Aorta (tissue), 5 donors: ENCODE measurements around the gene RGS3. TPM values are rescaled to one million over a fixed set of nuclear protein-coding genes. Genes with fewer than 3 reads are reported as not detected.

Experiments
- ATAC-seq: fragments of 200-7000 bp; cut with Tn5 transposase; one replicate; pipeline ENCODE4 v1.9.1; 2022; ENCODE audit warnings: moderate library complexity; ENCODE audit not compliant: low FRiP score
- DNase-seq, 2 donors: peaks; one replicate each; pipeline ENCODE4 v3.0.0-alpha.2; 2020
- H3K27ac ChIP-seq, 2 donors: one replicate each; pipeline ENCODE4 v1.5.1; 2013; ENCODE audit warnings: low read length in 2 of 2, mild to moderate bottlenecking in 2 of 2, moderate library complexity in 2 of 2, control low read depth in 1 of 2, inconsistent platforms in 1 of 2, low read depth in 1 of 2
- H3K27me3 ChIP-seq, 2 donors: one replicate each; pipeline ENCODE4 v1.6.1; 2013; ENCODE audit warnings: control low read depth in 1 of 2, low read length in 1 of 2, mild to moderate bottlenecking in 1 of 2, moderate library complexity in 1 of 2; ENCODE audit not compliant: insufficient read depth in 2 of 2, control insufficient read depth in 1 of 2
- H3K36me3 ChIP-seq, 2 donors: one replicate each; pipeline ENCODE4 v1.6.1; 2013; ENCODE audit warnings: control low read depth in 1 of 2, low read length in 1 of 2, mild to moderate bottlenecking in 1 of 2; ENCODE audit not compliant: insufficient read depth in 2 of 2, control insufficient read depth in 1 of 2
- H3K4me1 ChIP-seq, 2 donors: one replicate each; pipeline ENCODE4 v1.6.1; 2013; ENCODE audit warnings: low read length in 2 of 2, control low read depth in 1 of 2, mild to moderate bottlenecking in 1 of 2, moderate library complexity in 1 of 2; ENCODE audit not compliant: insufficient read depth in 2 of 2, control insufficient read depth in 1 of 2
- H3K4me3 ChIP-seq, 2 donors: one replicate each; pipeline ENCODE4 v1.5.1; 2013; ENCODE audit warnings: low read length in 2 of 2, control low read depth in 1 of 2, mild to moderate bottlenecking in 1 of 2
- H3K9me3 ChIP-seq: one replicate; pipeline ENCODE4 v1.6.1; 2013; ENCODE audit warnings: mild to moderate bottlenecking, low read length; ENCODE audit not compliant: control insufficient read depth
- WGBS, 2 donors: extraction: QIAGEN DNeasy Blood & Tissue Kit; methylation state at CpG; one replicate each; pipeline ENCODE4 v1.1.7; 2013; 5-methylcytosine and 5-hydroxymethylcytosine counted together
- intact Hi-C, 2 donors: fragments of 100-400 bp; cut with DNase I; formaldehyde crosslinking; loops; one replicate each; pipeline versions ENCODE4 v1.14.2 to v1.15.0; 2022
- polyA plus RNA-seq, 2 donors: library from polyadenylated mRNA; stranded (reverse); fragments of 200-250 nt; gene quantifications; one replicate each; pipeline ENCODE4 v1.2.3, GENCODE V29; 2013
- total RNA-seq, 2 donors: library from RNA; stranded (reverse); fragmentation: NEBNext Ultra II Directional; extraction: Animal tissue kit (Norgen Biotek cat#: 25700); gene quantifications; one replicate each; pipeline ENCODE4 v1.2.1, GENCODE V29; 2021
- donor health status: healthy with polysubstance abuse.
- donor health status: Bipolar disorder and iron deficiency.
- donor health status: DM: no; HTN: no; CAD: no.
- donor health status: DM: no; HTN: no; CAD: no.
- donor health status: DM: yes; HTN: yes; CAD: no.

The RGS3 gene
- total and polyA plus RNA-seq, 4 donors: 74.3 to 161 (median 149) TPM

DNA sequence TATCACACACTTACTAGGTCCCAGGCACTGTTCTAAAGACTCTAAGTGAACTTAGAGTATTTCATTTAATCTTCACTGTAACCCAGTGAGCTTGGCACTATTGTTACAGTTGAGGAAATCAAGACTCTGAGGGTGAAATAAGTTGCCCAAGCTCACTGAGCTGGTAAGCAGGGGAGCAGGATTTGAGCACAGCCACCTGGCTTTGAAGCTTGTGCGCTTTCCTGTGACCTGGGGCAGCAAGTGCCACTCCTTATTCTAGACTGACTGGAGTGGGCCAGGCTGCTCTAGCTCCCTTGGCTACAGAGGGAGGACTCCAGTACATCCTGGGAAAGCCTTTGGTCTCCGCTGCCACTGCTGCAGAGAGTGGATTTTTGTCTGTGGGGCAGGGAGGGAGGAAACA is 50.0 kb downstream of the RGS3 start:
- WGBS, 2 donors: 97 to 98% methylated on average over 2 of the region's 2 CpGs
- Histone ChIP-seq H3K9me3 (no peaks in the 10 kb centered on the region), H3K36me3 (peaks cover 0 to 2% of the 10 kb centered on the region in 2 donors), H3K27ac (no peak overlapping the region), H3K4me1 (peaks cover 0 to 2% of the 10 kb centered on the region in 2 donors), H3K4me3 (no peak overlapping the region), H3K27me3 (no peaks in the 10 kb centered on the region)
- DNase-seq: no peak
- intact Hi-C loops: no loop called here
- no peak for ATAC-seq

DNA sequence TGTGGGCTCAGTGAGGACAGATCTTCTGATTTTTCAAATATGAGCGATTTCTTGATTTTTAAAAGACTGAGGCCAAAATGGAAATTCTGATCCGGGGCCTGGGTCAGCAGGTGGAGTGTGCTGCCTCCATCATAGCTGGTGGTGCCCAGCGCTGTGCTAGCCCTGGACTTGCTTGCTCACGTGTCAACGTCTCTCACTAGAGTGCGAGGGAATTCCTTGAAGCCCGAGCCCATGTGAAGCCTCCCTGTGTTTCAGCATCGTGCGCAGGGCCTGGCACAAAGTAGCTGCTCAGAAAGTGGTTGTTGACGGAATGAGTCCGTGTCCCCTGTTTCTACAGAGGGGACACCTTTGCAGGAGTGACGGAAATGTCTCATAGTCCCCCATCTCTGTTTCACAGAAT is 50.5 kb downstream of the RGS3 start:
- WGBS, 2 donors: 93 to 96% methylated on average over 12 of the region's 12 CpGs
- ATAC-seq (no peak), DNase-seq (no peak)
- intact Hi-C loops: no loop called here
- Histone ChIP-seq H3K27ac (no peak overlapping the region), H3K36me3 (peaks cover 0 to 2% of the 10 kb centered on the region in 2 donors), H3K4me1 (peaks cover 2 to 4% of the 10 kb centered on the region in 2 donors), H3K4me3 (no peak overlapping the region), H3K9me3 (no peaks in the 10 kb centered on the region), H3K27me3 (no peaks in the 10 kb centered on the region)

DNA sequence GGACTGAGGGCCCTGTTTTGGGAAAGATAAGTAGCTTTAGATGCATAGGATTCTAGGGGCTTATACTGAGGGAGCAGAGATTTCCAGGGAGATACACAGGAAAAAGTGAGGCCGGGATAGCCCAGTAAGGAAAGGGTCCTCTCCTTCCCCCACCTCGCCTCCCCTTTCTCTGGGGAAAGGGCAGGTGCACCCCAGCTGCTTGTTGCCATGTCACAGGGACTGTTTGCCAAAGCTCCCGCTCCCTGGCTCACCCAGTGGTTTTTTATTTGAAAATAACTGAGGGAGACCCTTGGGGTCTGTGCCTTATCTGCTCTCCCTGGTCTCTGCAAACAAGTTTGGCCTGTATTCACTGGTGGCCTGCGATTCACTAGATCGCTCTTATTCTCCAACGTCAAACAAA is 51.2 kb downstream of the RGS3 start:
- DNase-seq: no peak
- H3K36me3 ChIP-seq: peaks cover 0 to 2% of the 10 kb centered on the region in 2 donors
- no peak overlapping the region for H3K4me3 ChIP-seq
- intact Hi-C loops: no loop called here
- WGBS, 2 donors: 83 to 86% methylated on average over 6 of the region's 6 CpGs
- no peak overlapping the region for H3K27ac ChIP-seq
- peaks cover 4 to 6% of the 10 kb centered on the region in 2 donors for H3K4me1 ChIP-seq
- no peaks in the 10 kb centered on the region for H3K27me3 ChIP-seq
- H3K9me3 ChIP-seq: no peaks in the 10 kb centered on the region
- no peak for ATAC-seq

DNA sequence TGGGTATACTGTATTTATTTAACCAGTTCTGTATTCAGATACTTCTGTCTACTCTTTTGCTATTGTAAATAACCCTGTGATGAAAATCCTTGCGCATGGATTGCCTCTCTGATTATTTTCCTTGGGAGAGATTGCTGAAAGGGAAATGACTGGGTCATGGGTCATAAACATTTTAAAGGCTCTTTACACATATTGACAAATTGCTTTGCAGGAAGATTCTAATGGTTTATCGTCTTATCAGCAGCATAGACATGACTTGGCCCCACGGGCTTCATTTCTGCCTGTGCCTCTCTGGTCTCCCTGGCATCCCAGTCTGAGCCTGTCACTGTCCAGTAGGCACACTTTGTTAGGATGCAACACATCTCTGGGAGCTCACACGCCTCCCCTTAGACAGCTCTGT is 52.3 kb downstream of the RGS3 start:
- WGBS, 2 donors: 74 to 80% methylated on average over 4 of the region's 4 CpGs
- intact Hi-C loops: no loop called here
- H3K27ac ChIP-seq: no peak overlapping the region
- peaks cover 5 to 6% of the 10 kb centered on the region in 2 donors for H3K4me1 ChIP-seq
- peaks cover 0 to 2% of the 10 kb centered on the region in 2 donors for H3K36me3 ChIP-seq
- DNase-seq (no peak), ATAC-seq (no peak)
- H3K4me3 ChIP-seq: no peak overlapping the region
- no peaks in the 10 kb centered on the region for H3K27me3 ChIP-seq
- H3K9me3 ChIP-seq: no peaks in the 10 kb centered on the region

DNA sequence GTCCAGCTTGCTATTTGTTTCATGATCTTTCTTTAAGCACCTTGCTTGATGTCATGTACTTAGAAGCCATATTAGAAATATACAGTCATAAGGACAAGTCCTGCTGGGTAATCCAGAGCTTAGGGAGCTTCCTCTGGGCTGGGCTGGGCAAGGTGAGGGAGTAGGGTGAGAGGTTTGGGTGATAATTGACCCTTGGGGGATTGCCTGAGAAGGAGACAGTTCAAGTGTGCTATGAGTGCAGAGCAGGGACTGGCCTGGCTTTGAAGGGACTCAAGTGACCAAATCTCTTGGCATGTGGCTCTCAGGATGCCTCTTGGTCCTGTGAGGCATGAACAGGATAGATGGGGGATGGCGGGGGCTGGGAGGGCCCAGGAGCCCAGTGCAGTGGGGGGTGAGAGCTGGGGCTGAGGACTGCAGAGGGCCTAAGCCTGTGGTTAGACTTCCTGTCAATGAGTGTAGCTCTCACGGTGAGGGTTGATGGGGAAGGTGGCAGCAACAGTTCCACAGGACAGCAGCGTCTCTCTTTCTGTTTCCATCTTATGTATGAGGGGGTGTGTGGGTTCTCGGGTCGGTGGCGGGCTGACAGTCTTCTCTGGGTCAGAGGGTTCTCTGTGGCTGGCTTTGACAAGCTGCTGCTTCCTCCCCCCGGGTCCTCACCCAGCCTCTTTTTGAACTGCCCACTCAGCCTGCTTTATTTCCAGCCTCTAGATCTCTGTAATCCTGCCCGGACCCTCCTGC is 53.5 kb downstream of the RGS3 start:
- peak overlapping the region in 1 of 2 donors; percentile 1 for H3K27ac ChIP-seq
- DNase-seq (no peak), ATAC-seq (no peak)
- H3K4me3 ChIP-seq: no peak overlapping the region
- intact Hi-C loops: no loop called here
- H3K36me3 ChIP-seq: peaks cover 0 to 2% of the 10 kb centered on the region in 2 donors
- WGBS, 2 donors: 63 to 77% methylated on average over 8 of the region's 8 CpGs
- peaks cover 2 to 6% of the 10 kb centered on the region in 2 donors for H3K4me1 ChIP-seq
- no peaks in the 10 kb centered on the region for H3K9me3 ChIP-seq
- no peaks in the 10 kb centered on the region for H3K27me3 ChIP-seq

DNA sequence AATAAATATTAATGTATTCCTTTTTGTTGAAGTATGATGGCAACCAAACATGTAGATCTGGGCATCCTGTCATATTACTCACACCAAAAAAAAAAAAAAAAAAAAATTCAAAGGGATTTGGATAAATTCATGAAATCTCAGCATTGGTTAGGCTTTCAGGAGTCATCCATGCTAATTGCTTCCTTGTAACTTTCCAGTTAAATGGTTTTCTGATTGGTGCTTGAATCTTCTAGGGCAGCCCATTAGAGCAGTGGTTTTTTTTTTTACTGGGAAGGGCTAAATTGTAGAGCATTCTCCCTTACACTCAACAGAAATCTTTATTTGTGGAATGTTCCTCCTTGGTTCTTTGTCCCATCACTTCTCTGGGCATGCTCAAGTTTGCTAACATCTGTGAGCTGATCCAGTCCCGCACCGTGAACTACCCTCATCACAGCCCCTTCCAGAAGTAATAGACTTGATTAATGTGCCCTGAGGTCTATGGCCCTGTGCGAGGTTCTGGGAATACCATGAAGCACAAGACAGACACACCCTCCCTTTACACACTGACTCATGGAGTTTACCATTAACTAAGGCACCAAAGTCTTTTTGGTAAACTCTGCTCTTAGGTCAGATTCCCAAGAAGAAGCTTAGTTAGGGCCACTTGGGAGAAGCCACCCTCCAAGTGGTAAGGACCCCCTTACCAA is 56.0 kb downstream of the RGS3 start:
- H3K4me1 ChIP-seq: peaks cover 2 to 12% of the 10 kb centered on the region in 2 donors
- H3K27me3 ChIP-seq: no peaks in the 10 kb centered on the region
- H3K36me3 ChIP-seq: peaks cover 0 to 2% of the 10 kb centered on the region in 2 donors
- ATAC-seq (peak; percentile 44), DNase-seq (no peak)
- 19 to 20% methylated on average over 3 of the region's 3 CpGs for WGBS, 2 donors
- intact Hi-C loops: loop anchor here in 1 of 2 donors (5.0 kb wide), 2 partner anchors 48 to 57 kb away; partner anchors contain the start of gene RGS3
- H3K9me3 ChIP-seq: no peaks in the 10 kb centered on the region
- no peak overlapping the region for H3K4me3 ChIP-seq
- peak overlapping the region; percentile 85 to 95 for H3K27ac ChIP-seq

DNA sequence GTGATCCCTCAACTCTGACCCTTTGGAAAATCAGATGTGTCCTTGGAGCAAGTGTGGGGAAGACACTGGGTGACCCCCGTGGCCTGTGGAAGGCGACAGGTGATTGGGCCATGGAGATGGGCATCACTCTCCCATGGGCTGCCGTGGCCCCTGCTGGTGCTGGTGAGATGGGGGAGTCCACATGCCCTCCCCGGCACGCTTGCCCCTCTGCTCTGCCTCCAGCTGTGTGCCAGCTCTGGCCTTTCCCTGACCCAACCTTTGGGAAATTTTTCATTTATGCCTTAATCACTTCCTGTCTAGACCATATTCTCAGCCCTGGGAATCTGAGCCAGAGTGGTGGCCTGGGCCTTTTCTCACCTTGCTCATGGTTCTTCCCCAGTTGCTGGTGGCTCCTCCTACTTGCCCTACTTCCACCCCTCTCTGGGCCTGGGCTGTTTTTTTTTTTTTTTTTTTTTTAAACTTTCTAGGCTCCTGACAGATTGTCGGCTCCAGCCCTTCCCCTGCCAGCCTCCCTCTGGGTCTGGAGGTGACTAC is 56.6 kb downstream of the RGS3 start:
- Histone ChIP-seq H3K27ac (peak overlapping the region; percentile 85 to 95), H3K9me3 (no peaks in the 10 kb centered on the region), H3K4me3 (no peak overlapping the region), H3K36me3 (no peaks in the 10 kb centered on the region), H3K27me3 (no peaks in the 10 kb centered on the region), H3K4me1 (peaks cover 2 to 12% of the 10 kb centered on the region in 2 donors)
- ATAC-seq: peak; percentile 37
- intact Hi-C loops: loop anchor here in 1 of 2 donors (5.0 kb wide), 2 partner anchors 47 to 58 kb away; partner anchors contain the start of gene RGS3
- WGBS, 2 donors: 32 to 37% methylated on average over 6 of the region's 6 CpGs
- DNase-seq: peak in 1 of 2 donors; percentile 82

DNA sequence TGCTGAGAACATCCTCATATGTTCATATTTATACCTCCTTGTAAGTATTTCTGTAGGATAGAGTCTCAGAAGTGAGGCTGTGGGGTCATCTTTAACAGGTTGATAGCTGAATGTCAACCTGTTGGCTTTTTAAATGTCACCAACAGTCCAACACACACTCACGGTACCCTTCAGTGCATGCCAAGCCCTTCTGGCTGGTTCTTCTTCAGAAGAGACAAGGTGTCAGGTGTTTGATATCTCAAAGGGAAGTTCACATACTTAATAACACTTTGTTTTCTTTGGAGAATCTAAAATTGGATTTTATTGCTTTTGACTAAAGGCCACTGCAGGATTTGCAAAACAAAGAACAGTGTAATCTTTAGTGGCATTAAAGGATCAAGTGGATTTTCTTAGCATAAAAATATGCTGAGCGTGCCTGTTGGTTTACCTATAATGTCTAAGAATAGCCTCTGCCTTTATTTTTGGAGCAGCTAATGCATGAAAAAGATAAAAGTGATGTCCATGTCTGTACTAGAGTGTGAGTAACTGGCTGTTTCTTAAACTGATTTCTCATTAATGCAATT is 58.2 kb downstream of the RGS3 start:
- Histone ChIP-seq H3K4me3 (no peak overlapping the region), H3K27ac (peak overlapping the region in 1 of 2 donors; percentile 36), H3K27me3 (no peaks in the 10 kb centered on the region), H3K36me3 (no peaks in the 10 kb centered on the region), H3K4me1 (peaks cover 2 to 12% of the 10 kb centered on the region in 2 donors), H3K9me3 (no peaks in the 10 kb centered on the region)
- WGBS, 2 donors: 8 to 21% methylated on average over 2 of the region's 2 CpGs
- intact Hi-C loops: loop anchor here in 1 of 2 donors (5.0 kb wide), 2 partner anchors 46 to 59 kb away; partner anchors contain the start of gene RGS3
- no peak for DNase-seq
- ATAC-seq: no peak
